ENCODE results near the gene OVOL2. TPM values are rescaled to one million over a fixed set of nuclear protein-coding genes. Genes with fewer than 3 reads are reported as not detected.

OVOL2 gene
- total RNA-seq, 3 donors from 2014 or later = 11.5 to 36.3 (median 15.2) TPM

DNA sequence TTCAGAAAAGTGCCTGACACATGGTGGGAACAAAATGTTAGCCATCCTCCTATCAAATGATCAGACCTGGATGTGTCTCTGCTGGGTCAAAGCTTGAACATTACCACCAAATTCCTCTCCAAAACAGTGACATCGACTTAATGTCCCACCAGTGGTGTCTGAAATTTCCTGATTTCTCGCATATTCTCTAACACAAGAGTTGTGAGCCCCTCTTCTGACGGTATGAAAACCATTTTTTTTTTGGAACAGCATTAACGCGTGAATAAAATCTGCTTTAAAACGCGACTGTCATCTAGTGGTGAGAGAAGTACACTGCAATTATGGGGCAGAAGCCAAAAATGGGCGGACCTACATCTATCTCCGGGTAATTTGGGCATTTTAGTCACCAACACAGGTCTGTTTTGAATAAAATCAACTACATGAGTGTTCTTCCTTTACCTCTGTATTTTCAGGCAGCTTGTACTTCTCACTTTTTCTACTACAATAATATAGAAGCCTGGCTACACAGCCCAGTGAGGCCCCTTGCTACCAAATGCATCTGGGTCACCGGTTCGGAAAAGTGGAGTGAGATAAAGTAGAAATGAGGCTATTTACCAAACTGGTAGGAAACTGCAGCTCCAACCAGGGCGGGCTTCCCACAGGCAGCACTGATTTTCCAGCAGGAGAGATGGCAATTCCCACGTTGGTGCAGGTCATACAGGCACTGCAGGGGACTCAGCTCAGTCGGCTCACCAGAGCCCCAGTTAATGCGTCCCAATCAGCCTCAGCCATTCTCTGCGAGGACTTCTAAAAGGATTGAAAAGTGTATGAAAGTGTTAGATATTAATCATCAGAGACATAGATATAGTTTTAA lies 61.5 kb downstream of the OVOL2 start:
- intact Hi-C loops (cut with DNase I, micrococcal nuclease) = loop anchor here in 1 of 2 donors (10.0 kb wide), 1 partner anchor 491 kb away; no protein-coding TSS in a partner anchor
- H3K4me3 ChIP-seq = no peak overlapping the region
- TF ChIP-seq, protein P1, sequence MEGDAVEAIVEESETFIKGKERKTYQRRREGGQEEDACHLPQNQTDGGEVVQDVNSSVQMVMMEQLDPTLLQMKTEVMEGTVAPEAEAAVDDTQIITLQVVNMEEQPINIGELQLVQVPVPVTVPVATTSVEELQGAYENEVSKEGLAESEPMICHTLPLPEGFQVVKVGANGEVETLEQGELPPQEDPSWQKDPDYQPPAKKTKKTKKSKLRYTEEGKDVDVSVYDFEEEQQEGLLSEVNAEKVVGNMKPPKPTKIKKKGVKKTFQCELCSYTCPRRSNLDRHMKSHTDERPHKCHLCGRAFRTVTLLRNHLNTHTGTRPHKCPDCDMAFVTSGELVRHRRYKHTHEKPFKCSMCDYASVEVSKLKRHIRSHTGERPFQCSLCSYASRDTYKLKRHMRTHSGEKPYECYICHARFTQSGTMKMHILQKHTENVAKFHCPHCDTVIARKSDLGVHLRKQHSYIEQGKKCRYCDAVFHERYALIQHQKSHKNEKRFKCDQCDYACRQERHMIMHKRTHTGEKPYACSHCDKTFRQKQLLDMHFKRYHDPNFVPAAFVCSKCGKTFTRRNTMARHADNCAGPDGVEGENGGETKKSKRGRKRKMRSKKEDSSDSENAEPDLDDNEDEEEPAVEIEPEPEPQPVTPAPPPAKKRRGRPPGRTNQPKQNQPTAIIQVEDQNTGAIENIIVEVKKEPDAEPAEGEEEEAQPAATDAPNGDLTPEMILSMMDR (IDR thresholded peaks at IDR 0.05) = peak; percentile 90
- no peaks in the 10 kb centered on the region for H3K9me3 ChIP-seq
- H3K4me1 ChIP-seq (ENCODE audit: low read depth) = peaks cover 11% of the 10 kb centered on the region
- ATAC-seq (peak; percentile 78), DNase-seq (peak in 1 of 3 donors; percentile 76)
- no peaks in the 10 kb centered on the region for H3K36me3 ChIP-seq (ENCODE audit: low read depth)

DNA sequence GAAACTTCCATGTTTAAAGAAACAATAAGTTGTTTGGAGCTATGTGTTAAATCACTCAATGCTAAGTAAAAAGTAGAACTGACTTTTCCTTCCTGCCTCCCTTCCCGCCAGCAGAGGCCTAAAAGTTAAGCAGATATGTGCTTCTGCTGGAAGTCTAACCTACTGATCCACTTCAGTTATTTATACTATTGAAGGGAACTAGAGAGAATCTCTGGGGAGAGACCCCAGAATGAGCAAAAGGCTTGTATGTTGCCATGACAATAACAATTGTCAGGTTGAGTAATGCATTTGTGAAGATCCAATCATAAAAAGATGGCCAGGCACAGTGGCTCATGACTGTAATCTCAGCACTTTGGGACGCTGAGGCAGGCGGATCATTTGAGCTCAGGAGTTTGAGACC lies 64.2 kb downstream of the OVOL2 start:
- Histone ChIP-seq H3K4me3 (no peak overlapping the region), H3K36me3 (ENCODE audit: low read depth) (no peaks in the 10 kb centered on the region), H3K9me3 (no peaks in the 10 kb centered on the region), H3K4me1 (ENCODE audit: low read depth) (peaks cover 16% of the 10 kb centered on the region)
- no peak for DNase-seq
- intact Hi-C loops (cut with DNase I, micrococcal nuclease) = loop anchor here in 1 of 2 donors (10.0 kb wide), 1 partner anchor 489 kb away; no protein-coding TSS in a partner anchor
- TF ChIP-seq, protein P1 (IDR thresholded peaks at IDR 0.05) = no peak
- ATAC-seq = no peak

DNA sequence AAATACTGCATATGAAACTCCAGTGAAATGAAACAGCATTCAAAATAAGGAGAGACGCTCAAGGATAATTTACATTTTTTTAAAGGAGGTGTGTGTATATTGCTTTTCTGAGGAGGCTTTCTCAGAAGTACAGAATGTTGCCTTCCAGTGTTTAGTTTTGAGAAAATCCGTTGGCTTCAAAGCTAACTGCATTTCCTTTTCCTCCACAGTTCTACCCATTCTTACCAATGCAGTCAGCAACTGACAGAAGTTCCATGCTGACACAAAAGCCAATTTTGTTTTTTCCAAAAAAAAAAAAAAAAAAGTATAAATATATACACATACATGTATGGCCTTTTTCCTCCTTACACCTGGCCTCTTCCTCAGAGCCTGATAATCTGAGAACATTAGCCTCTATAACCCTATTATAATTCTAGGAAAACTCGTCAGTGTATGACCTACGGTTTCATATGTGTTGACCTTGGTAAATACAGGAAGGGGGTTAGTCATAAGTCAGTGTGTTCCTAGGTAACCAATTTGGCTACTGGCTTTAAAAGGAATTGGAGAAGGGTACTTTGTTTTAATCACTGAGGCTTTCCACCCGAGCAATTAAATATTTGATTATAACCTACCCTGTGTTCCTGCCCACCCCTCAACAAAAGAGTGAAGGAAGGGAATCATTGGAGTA lies 64.7 kb downstream of the OVOL2 start:
- peak; percentile 67 for ATAC-seq

DNA sequence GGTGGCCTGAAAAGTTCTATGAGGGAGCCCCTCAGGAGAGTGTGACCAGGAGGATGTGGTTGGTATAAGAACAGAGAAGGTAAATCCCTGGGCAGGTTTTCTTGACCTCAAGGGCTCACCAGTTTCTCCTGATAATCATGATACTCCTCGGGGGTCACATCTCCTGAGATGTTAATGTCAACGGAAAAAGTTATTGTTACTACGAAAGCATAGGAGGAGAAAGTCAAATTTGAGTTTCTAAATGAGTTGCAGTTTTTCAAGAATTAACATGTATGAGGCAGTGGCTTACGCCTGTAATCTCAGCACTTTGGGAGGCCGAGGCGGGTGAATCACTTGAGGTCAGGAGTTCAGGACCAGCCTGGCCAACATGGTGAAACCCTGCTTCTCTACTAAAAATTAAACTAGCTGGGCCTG lies 65.5 kb downstream of the OVOL2 start:
- intact Hi-C loops (cut with DNase I, micrococcal nuclease) = loop anchor here in 1 of 2 donors (10.0 kb wide), 1 partner anchor 487 kb away; no protein-coding TSS in a partner anchor
- H3K4me3 ChIP-seq = no peak overlapping the region
- ATAC-seq = no peak
- TF ChIP-seq, protein P1 (IDR thresholded peaks at IDR 0.05) = no peak
- no peak for DNase-seq
- H3K9me3 ChIP-seq = no peaks in the 10 kb centered on the region
- peaks cover 16% of the 10 kb centered on the region for H3K4me1 ChIP-seq (ENCODE audit: low read depth)
- H3K36me3 ChIP-seq (ENCODE audit: low read depth) = no peaks in the 10 kb centered on the region

More for the DNA sequence above, 64.7 kb downstream of the OVOL2 start:
- Histone ChIP-seq H3K4me1 (ENCODE audit: low read depth) (peaks cover 16% of the 10 kb centered on the region), H3K36me3 (ENCODE audit: low read depth) (no peaks in the 10 kb centered on the region), H3K9me3 (no peaks in the 10 kb centered on the region), H3K4me3 (no peak overlapping the region)
- TF ChIP-seq, protein P1 (IDR thresholded peaks at IDR 0.05) = no peak
- intact Hi-C loops (cut with DNase I, micrococcal nuclease) = loop anchor here in 1 of 2 donors (10.0 kb wide), 1 partner anchor 488 kb away; no protein-coding TSS in a partner anchor
- no peak for DNase-seq

DNA sequence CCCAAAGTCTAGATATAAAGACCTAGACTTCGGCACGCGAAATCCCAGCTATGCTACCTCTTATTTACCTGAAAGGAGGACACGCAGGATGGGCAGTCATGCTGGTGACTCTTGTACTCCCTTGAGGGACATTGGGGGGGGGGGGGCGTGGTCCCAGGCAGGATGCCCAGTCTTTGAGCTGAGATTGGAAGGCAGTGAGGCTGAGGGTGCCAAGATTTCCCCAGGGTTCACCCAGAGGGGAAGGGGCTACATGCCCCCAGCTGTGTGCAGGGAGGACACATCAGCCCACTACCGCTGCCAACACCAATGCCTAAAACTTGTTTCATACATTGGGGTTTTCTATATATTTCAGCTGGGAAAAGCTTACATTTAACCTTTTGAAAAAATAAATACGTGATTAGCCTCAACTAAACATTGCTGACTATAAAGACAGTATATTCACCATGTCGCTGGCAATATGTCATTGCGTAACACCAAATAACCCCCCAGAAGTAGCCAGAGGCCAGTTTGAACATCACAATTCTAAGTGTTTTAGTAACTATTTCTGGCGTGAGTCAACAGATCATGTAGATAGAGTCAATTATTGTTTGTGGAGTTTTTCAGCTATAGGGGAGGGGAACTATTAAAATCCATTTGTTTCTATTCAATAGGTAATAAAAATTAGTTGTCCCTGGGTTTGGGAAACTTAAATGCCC lies 67.3 kb downstream of the OVOL2 start:
- Histone ChIP-seq H3K36me3 (ENCODE audit: low read depth) (no peaks in the 10 kb centered on the region), H3K9me3 (no peaks in the 10 kb centered on the region), H3K4me3 (no peak overlapping the region), H3K4me1 (ENCODE audit: low read depth) (peaks cover 23% of the 10 kb centered on the region)
- ATAC-seq = no peak
- TF ChIP-seq, protein P1 (IDR thresholded peaks at IDR 0.05) = no peak
- intact Hi-C loops (cut with DNase I, micrococcal nuclease) = loop anchor here in 1 of 2 donors (10.0 kb wide), 1 partner anchor 486 kb away; no protein-coding TSS in a partner anchor
- no peak for DNase-seq
